Rectal smooth muscle tissue (tissue), 1 donor: ENCODE results near the gene KCNA1.
A peak's percentile ranks its signal among the peaks of the same experiment; 100 is the strongest.

Source experiments
- H3K27ac ChIP-seq: one replicate; pipeline ENCODE4 v1.7.0; 2013; ENCODE audit warnings: low read depth, low read length, inconsistent platforms
- H3K27me3 ChIP-seq: one replicate; pipeline ENCODE4 v1.7.0; 2013; ENCODE audit warnings: low read length; ENCODE audit not compliant: control insufficient read depth, insufficient read depth
- H3K36me3 ChIP-seq: one replicate; pipeline ENCODE4 v1.7.0; 2013; ENCODE audit warnings: low read length; ENCODE audit not compliant: control insufficient read depth, insufficient read depth
- H3K4me1 ChIP-seq: one replicate; pipeline ENCODE4 v1.7.0; 2013; ENCODE audit warnings: low read length; ENCODE audit not compliant: control insufficient read depth, insufficient read depth
- H3K4me3 ChIP-seq: one replicate; pipeline ENCODE4 v1.7.0; 2013; ENCODE audit warnings: low read length
- H3K9ac ChIP-seq: one replicate; pipeline ENCODE4 v1.7.0; 2013; ENCODE audit warnings: low read length

Gene KCNA1

DNA sequence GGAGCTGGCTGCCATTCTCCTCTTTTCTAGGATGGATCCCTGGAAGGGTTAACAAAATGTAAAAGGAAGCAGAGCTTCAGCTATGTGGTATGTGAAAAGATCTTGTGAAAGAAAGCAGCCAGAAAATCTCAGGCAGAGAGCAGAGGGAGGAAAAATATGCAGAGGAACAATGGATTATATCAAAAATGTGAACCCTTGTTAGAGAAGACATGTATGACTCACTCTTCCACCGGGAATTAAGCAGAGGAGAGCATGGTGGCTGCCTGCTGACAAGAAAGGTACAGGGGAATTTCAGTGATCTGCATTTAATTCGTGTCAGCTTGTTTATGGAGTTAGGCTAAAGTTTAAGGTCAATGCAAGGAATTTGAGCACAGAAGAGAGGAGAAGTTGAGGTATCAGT lies 46.3 kb downstream of the KCNA1 start:
- no peak overlapping the region for H3K27ac ChIP-seq
- no peaks in the 10 kb centered on the region for H3K27me3 ChIP-seq
- H3K4me1 ChIP-seq = no peaks in the 10 kb centered on the region

DNA sequence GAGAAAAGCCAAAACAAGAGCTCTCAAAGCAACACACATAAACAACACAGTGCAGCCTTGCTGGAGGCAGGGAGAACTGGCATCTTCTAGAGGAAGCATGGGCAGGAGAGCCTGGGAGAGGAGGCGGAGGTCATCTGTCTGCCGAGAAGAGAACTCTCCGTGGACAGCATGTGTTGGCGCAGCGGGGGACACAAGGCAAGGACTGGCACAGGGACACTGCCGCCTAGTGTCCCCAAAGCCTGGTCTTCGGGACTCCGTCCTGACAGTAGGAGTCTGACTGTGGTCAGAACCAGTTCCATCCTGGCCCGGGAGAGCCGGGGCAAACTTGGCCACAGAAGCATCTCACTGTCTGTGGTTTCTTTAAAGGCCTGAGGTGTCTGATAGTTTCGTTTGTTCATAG lies 47.3 kb downstream of the KCNA1 start:
- Histone ChIP-seq H3K4me1 (no peaks in the 10 kb centered on the region), H3K27ac (no peak overlapping the region), H3K9ac (no peak overlapping the region), H3K36me3 (no peaks in the 10 kb centered on the region), H3K27me3 (no peaks in the 10 kb centered on the region), H3K4me3 (no peak overlapping the region)

More for the DNA sequence above, 46.3 kb downstream of the KCNA1 start:
- no peak overlapping the region for H3K4me3 ChIP-seq
- no peaks in the 10 kb centered on the region for H3K36me3 ChIP-seq
- no peak overlapping the region for H3K9ac ChIP-seq

DNA sequence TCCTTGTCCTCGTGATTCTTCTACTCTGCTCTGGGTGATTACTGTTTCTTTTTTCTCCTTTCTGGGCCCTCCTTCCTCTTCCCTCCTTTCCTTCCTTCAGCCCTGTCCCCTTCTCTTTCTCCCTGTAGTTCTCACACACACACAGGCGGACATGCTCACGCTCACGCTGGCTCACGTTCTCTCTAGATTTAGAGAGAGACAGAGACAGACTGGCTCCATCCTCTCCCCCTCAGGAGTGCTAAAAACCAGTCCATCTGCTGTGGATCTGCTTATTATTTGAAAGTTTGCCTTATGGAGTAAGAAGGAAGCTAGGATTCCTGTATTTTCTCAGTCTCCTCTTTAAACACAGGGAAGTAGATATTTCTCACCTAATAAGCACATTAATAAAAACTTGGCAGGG lies 48.1 kb downstream of the KCNA1 start:
- no peak overlapping the region for H3K9ac ChIP-seq
- H3K4me3 ChIP-seq = no peak overlapping the region
- H3K27ac ChIP-seq = no peak overlapping the region
- no peaks in the 10 kb centered on the region for H3K4me1 ChIP-seq
- no peaks in the 10 kb centered on the region for H3K36me3 ChIP-seq
- H3K27me3 ChIP-seq = no peaks in the 10 kb centered on the region

DNA sequence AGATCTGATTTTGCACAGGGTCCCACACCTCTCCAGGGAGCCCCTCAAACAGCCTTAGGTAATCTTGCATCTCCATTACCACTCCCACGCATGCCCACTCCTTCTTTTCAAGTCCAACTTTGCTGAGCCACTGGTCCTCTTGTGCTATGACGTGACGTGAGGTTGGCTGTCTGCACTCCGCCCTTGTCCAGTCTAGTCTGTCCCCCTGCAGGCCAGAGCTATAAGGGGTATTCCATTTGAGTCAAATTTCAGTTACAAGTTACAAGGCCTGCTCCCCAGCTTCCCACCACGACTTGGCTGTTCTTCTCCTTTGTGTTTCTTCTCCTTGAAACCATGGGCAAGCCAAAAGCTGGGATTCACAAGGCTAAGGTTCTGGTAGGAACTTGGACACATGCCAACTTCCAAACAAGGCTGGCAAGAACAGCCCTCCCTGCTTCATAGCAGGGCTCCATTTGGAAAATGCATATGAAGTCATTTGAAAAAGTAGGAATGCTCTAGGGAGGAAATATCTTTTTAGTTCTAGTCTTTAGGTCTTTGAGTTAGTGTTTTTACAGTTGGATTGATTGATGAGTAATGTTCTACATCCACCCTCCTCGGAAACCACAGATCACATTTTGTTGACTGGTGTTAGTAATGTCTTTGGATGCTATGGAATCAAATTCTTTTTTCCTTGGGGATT lies 49.1 kb downstream of the KCNA1 start:
- H3K9ac ChIP-seq = no peak overlapping the region
- H3K36me3 ChIP-seq = no peaks in the 10 kb centered on the region
- no peak overlapping the region for H3K4me3 ChIP-seq
- H3K4me1 ChIP-seq = no peaks in the 10 kb centered on the region
- H3K27me3 ChIP-seq = no peaks in the 10 kb centered on the region
- peak overlapping the region; percentile 62 for H3K27ac ChIP-seq

DNA sequence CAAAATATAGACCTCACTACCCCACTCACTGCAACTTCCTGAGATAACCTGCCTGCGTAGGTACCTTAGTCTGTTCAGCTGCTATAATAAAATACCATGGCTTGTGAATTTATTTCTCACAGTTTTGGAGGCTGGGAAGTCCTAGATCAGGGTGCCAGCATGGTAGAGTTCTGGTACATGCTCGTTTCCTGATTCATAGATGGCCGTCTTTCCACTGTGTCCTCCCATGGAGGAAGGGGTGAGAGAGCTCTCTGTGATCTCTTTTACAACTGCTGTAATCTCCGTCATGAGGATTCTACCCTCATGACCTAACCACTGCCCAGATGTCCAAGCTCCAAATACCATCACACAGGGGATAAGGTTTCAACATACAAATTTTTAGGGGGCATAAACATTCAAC lies 49.7 kb downstream of the KCNA1 start:
- H3K27ac ChIP-seq = peak overlapping the region; percentile 62
- no peaks in the 10 kb centered on the region for H3K36me3 ChIP-seq
- no peak overlapping the region for H3K9ac ChIP-seq
- no peak overlapping the region for H3K4me3 ChIP-seq
- H3K4me1 ChIP-seq = no peaks in the 10 kb centered on the region
- H3K27me3 ChIP-seq = no peaks in the 10 kb centered on the region

DNA sequence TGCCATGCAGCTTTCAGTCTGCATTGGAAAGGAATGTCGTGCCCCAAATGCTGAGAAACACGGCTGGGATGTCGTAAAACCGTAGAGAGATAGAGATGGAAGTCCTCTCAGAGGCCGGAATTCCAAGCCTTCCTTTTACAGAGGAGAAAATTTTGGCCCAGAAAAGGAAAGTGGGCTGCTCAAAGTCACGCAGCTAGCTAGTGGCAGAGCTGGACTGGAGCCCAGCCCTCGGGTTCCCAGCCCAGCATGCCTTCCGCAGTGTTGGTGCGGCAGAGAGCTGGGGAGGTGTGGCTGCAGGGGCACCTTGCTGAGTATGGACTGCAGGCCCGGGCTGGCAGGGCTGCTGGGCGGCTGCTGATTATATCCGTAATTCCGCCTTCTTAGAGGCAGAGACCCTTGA lies 50.3 kb downstream of the KCNA1 start:
- H3K4me3 ChIP-seq = peak overlapping the region; percentile 7
- no peaks in the 10 kb centered on the region for H3K36me3 ChIP-seq
- no peak overlapping the region for H3K9ac ChIP-seq
- no peaks in the 10 kb centered on the region for H3K4me1 ChIP-seq
- H3K27ac ChIP-seq = peak overlapping the region; percentile 62
- no peaks in the 10 kb centered on the region for H3K27me3 ChIP-seq

DNA sequence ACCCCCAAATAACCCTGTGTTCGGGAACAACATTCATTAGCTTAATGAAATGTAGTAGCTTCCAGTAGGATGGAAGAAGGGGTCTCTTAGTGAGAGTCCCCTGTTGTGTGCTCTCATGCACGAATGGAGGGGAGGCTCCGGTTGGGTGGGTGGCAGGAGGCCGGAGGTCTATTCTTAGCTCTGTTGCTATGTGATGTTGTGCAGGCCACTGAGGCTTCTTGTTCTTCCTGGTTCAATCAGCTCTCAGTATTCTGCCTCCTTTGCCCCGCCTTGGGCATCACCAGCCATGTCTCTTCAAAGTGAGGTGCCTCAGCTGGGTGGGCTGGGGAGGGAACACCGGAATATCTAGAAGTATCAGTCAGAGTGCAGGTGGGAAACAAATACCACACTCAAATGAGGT lies 50.8 kb downstream of the KCNA1 start:
- no peak overlapping the region for H3K4me3 ChIP-seq
- H3K27me3 ChIP-seq = no peaks in the 10 kb centered on the region
- no peaks in the 10 kb centered on the region for H3K36me3 ChIP-seq
- H3K4me1 ChIP-seq = no peaks in the 10 kb centered on the region
- no peak overlapping the region for H3K9ac ChIP-seq
- H3K27ac ChIP-seq = peak overlapping the region; percentile 62

DNA sequence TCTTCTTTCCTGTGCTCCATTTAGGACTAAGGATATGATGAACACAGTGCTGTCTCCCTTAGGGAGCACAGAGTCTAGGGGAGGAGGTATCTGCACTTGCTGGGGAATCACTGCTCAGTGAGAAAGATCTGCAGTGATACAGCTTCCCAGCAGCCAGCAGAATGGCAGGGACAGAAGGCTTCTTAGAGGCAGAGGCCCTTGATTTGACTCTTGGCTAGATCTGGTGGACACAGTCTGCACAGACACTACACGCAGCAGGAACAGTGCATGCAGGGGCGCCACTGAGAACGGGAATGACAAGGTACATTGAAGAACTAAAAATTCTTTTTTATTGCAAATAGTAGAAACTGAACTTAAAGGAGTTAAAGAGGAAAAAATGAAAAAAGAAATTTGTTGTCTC lies 51.6 kb downstream of the KCNA1 start:
- Histone ChIP-seq H3K36me3 (no peaks in the 10 kb centered on the region), H3K4me1 (no peaks in the 10 kb centered on the region), H3K27me3 (no peaks in the 10 kb centered on the region), H3K4me3 (no peak overlapping the region), H3K27ac (no peak overlapping the region), H3K9ac (no peak overlapping the region)

DNA sequence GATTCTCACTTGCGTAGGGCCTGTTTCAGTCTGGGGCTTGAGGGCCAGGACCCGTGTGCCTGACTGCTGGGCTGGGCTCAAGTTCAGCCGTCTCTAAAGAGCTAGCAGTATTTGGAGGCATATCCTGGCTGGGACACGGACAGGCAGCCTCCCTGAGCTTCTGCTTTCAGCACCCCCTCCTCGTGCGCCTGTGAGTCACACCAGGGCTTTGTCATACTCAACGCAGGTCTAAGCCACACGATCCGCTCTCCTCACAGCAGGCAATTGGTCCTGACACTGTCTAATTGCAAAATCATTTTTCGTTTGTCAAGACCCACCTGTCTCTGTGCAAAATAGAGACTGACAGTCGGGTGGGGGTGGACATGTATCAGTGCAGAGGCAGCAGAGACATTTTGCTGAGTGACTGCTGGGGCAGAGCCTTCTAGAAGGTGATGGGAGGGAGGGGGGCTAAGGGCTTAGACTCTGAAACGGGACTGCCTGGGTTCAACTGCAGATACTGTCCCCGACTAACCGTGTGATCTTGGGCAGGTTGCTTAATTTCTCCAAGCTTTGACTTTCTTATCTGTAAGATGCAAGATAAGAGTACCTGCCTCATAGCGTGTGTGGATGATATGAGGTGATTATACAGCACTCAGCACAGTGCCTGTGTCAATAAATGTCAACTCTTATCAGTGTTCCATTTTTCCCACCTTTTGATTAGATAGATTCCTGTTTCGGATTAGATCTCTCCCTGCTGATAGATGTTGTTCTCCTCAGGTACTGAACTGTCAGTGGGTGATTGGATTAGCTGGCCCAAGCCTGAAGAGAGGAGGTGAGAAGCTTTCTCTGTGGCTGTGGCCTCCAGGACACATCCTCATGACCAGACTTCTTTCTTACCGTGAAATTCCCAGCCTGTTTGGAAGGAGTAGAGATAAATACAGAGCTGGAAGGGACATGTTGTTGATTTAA lies 53.1 kb downstream of the KCNA1 start:
- Histone ChIP-seq H3K27me3 (no peaks in the 10 kb centered on the region), H3K4me3 (no peak overlapping the region), H3K9ac (no peak overlapping the region), H3K4me1 (no peaks in the 10 kb centered on the region), H3K36me3 (no peaks in the 10 kb centered on the region), H3K27ac (no peak overlapping the region)
